GM23338 (cell line): ENCODE results near the gene WSCD2. TPM values are rescaled to one million over a fixed set of nuclear protein-coding genes. Genes with fewer than 3 reads are reported as not detected.

Experiments used
- ATAC-seq: fragments of 200-7000 bp; cut with Tn5 transposase; 3 replicates; pipeline ENCODE4 v1.9.1; 2020
- DNase-seq: peaks from one replicate; pipeline ENCODE4 v3.0.0-alpha.2; 2015; ENCODE audit warnings: low spot score
- H2AFZ ChIP-seq: fragments of 200-600 bp; sonication (generic); 2 replicates; pipeline ENCODE4 v1.8.0; 2016; ENCODE audit warnings: antibody characterized with exemption, mild to moderate bottlenecking, moderate library complexity
- H3F3A ChIP-seq: fragments of 200-600 bp; sonication (generic); replicated peaks from 2 replicates; pipeline ENCODE4 v1.8.0; 2017; ENCODE audit warnings: antibody characterized with exemption, mixed run types, low read depth
- H3K27ac ChIP-seq: fragments of 200-600 bp; sonication (generic); 2 replicates; pipeline ENCODE4 v1.6.1; 2016; ENCODE audit warnings: low read depth
- H3K27me3 ChIP-seq: fragments of 200-600 bp; sonication (generic); 2 replicates; pipeline ENCODE4 v1.8.0; 2016; ENCODE audit warnings: mild to moderate bottlenecking, mixed run types, moderate library complexity; ENCODE audit not compliant: insufficient read depth
- H3K36me3 ChIP-seq: fragments of 200-600 bp; sonication (generic); 2 replicates; pipeline ENCODE4 v1.8.0; 2016; ENCODE audit warnings: mild to moderate bottlenecking; ENCODE audit not compliant: insufficient read depth
- H3K4me1 ChIP-seq: fragments of 200-600 bp; sonication (generic); 2 replicates; pipeline ENCODE4 v1.8.0; 2016; ENCODE audit warnings: mild to moderate bottlenecking, moderate library complexity; ENCODE audit not compliant: insufficient read depth
- H3K4me2 ChIP-seq: fragments of 200-600 bp; sonication (generic); 2 replicates; pipeline ENCODE4 v1.7.1; 2017; ENCODE audit warnings: mixed run types
- H3K4me3 ChIP-seq: fragments of 200-600 bp; sonication (generic); 2 replicates; pipeline ENCODE4 v1.6.1; 2016; ENCODE audit warnings: mixed run types
- H3K79me2 ChIP-seq: fragments of 200-600 bp; sonication (generic); replicated peaks from 2 replicates; pipeline ENCODE4 v1.8.0; 2017; ENCODE audit warnings: mild to moderate bottlenecking; ENCODE audit not compliant: insufficient read depth
- H3K9me2 ChIP-seq: fragments of 200-600 bp; sonication (generic); 2 replicates; pipeline ENCODE4 v1.8.0; 2017; ENCODE audit not compliant: insufficient read depth
- H4K20me1 ChIP-seq: fragments of 200-600 bp; sonication (generic); replicated peaks from 2 replicates; pipeline ENCODE4 v1.8.0; 2017; ENCODE audit warnings: mild to moderate bottlenecking; ENCODE audit not compliant: insufficient read depth
- H3K27ac Mint-ChIP-seq: 2 replicates; pipeline ENCODE4 v1.8.0; 2020; ENCODE audit warnings: inconsistent platforms, mild to moderate bottlenecking, moderate library complexity, mixed read lengths
- H3K27me3 Mint-ChIP-seq: 3 replicates; pipeline ENCODE4 v1.8.0; 2022; ENCODE audit warnings: low read depth, mild to moderate bottlenecking, moderate library complexity, mixed read lengths, inconsistent platforms; ENCODE audit not compliant: insufficient read depth, poor library complexity
- H3K36me3 Mint-ChIP-seq: 3 replicates; pipeline ENCODE4 v1.8.0; 2021; ENCODE audit warnings: low read depth, mild to moderate bottlenecking, inconsistent platforms, moderate library complexity, mixed read lengths
- H3K4me1 Mint-ChIP-seq: 3 replicates; pipeline ENCODE4 v1.8.0; 2020; ENCODE audit warnings: mild to moderate bottlenecking, inconsistent platforms, mixed read lengths
- H3K4me3 Mint-ChIP-seq: 3 replicates; pipeline ENCODE4 v1.8.0; 2021; ENCODE audit warnings: moderate library complexity, mild to moderate bottlenecking, inconsistent platforms, mixed read lengths
- H3K9me3 Mint-ChIP-seq: 3 replicates; pipeline ENCODE4 v1.8.0; 2020; ENCODE audit warnings: moderate library complexity, mild to moderate bottlenecking, inconsistent platforms, mixed read lengths
- ETS1 ChIP-seq: IDR thresholded peaks from 2 replicates; pipeline ENCODE4 v1.6.1; 2016; ENCODE audit warnings: antibody characterized with exemption
- NANOG ChIP-seq: IDR thresholded peaks from 2 replicates; pipeline ENCODE4 v1.6.1; 2016; ENCODE audit warnings: antibody characterized with exemption, borderline replicate concordance
- POLR2AphosphoS5 ChIP-seq: IDR thresholded peaks from 2 replicates; pipeline ENCODE4 v1.6.1; 2016; ENCODE audit warnings: antibody characterized with exemption, low read depth
- REST ChIP-seq: IDR thresholded peaks from one replicate; pipeline ENCODE4 v1.6.1; 2018; ENCODE audit warnings: antibody characterized with exemption; ENCODE audit not compliant: unreplicated experiment
- STAT1 ChIP-seq: IDR thresholded peaks from one replicate; pipeline ENCODE4 v1.6.1; 2016; ENCODE audit warnings: antibody characterized with exemption; ENCODE audit not compliant: unreplicated experiment
- ZNF114 ChIP-seq: fragments of 250-450 bp; sonication (Bioruptor Pico); IDR thresholded peaks from 2 replicates; pipeline ENCODE4 v1.5.0; 2020; ENCODE audit warnings: mild to moderate bottlenecking, moderate library complexity
- ZNF331 ChIP-seq: fragments of 250-450 bp; sonication (Bioruptor Pico); IDR thresholded peaks from 2 replicates; pipeline ENCODE4 v1.5.0; 2020; ENCODE audit warnings: low read depth, mild to moderate bottlenecking, moderate library complexity
- ZNF462 ChIP-seq: fragments of 250-450 bp; sonication (Bioruptor Pico); IDR thresholded peaks from 2 replicates; pipeline ENCODE4 v1.5.0; 2020; ENCODE audit warnings: mild to moderate bottlenecking, moderate library complexity
- polyA plus RNA-seq: library from polyadenylated mRNA; unstranded; fragments of >200 nt; fragmentation: Nextera tagmentation; extraction: Ambion mirVana; gene quantifications from 2 replicates; pipeline ENCODE4 v1.2.1, GENCODE V29; 2016
- total RNA-seq: library from RNA; depleted of rRNA; stranded (reverse); fragments of >200 nt; shearing (Covaris generic); gene quantifications from 2 replicates; pipeline ENCODE4 v1.2.3, GENCODE V29; 2014

WSCD2 gene
- total and polyA plus RNA-seq, 2 experiments from 2014 or later: 0.66 to 3.1 TPM

- no peak overlapping the region for H2AFZ ChIP-seq
- no peaks in the 10 kb centered on the region for H3K9me3 Mint-ChIP-seq
- H3K4me3 Mint-ChIP-seq: no peak overlapping the region
- peaks cover 29% of the 10 kb centered on the region for H3K4me1 Mint-ChIP-seq
- no peaks in the 10 kb centered on the region for H3K79me2 ChIP-seq
- peaks cover 16% of the 10 kb centered on the region for H3K4me1 ChIP-seq
- DNase-seq (no peak), ATAC-seq (no peak)
- H3K4me2 ChIP-seq: no peak overlapping the region
- no peak overlapping the region for H3K4me3 ChIP-seq
- H3K9me2 ChIP-seq: no peaks in the 10 kb centered on the region
- no peaks in the 10 kb centered on the region for H3K27me3 ChIP-seq
- no peaks in the 10 kb centered on the region for H3K36me3 ChIP-seq
- H3F3A ChIP-seq: no peaks in the 10 kb centered on the region
- H3K36me3 Mint-ChIP-seq: no peaks in the 10 kb centered on the region; the same call in 2 of the 3 replicates
- H3K27ac ChIP-seq: no peak overlapping the region
- no peak overlapping the region for H3K27ac Mint-ChIP-seq
- no peaks in the 10 kb centered on the region for H4K20me1 ChIP-seq
- H3K27me3 Mint-ChIP-seq: peaks cover 9% of the 10 kb centered on the region
- TF ChIP-seq ETS1 (no peak), ZNF331 (no peak), POLR2AphosphoS5 (no peak), NANOG (no peak), STAT1 (no peak), ZNF462 (CRISPR knock-in tag) (no peak), REST (no peak), ZNF114 (no peak)
Observed at GRCh38 chr12:108231909-108232434, 102.9 kb downstream of the WSCD2 start.
